HG03460 (cell line): Measurements from ENCODE around the gene OPRD1.
"Not testable (repeated sequence)": the region's sequence is repeated elsewhere in the genome, so short reads cannot be mapped to it uniquely, and the experiment has no call there.

Experiments
- ATAC-seq: cut with Tn5 transposase; IDR thresholded peaks from one replicate; pipeline ENCODE4 v1.9.1; 2021; ENCODE audit not compliant: unreplicated experiment

Gene OPRD1

DNA sequence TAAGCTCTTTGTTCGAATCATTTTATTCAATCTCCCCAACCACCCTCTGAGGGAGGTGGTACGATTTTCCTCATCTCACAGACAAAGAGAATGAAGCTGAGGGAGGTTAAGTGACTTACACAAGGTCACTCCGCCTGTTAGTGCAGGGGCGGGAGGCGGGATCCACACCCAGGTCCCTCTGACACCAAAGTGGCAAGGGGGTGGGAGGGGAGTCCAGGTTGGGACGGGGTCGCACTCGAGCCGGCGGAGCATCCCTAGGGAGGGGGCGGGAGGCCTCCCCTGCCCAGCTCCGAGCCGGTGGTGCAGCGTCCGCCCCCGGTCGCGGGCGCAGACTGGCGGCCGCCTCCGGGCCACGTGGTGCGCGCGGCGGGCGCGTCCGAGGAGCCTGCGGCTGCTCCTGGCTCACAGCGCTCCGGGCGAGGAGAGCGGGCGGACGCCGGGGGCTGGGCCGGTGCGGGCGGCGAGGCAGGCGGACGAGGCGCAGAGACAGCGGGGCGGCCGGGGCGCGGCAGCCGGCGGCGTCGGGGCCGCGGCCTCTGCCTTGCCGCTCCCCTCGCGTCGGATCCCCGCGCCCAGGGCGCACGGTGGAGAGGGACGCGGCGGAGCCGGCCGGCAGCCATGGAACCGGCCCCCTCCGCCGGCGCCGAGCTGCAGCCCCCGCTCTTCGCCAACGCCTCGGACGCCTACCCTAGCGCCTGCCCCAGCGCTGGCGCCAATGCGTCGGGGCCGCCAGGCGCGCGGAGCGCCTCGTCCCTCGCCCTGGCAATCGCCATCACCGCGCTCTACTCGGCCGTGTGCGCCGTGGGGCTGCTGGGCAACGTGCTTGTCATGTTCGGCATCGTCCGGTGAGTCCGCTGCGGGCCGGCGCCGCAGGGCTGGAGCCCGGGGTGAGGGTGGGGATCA lies at the start of gene OPRD1:
Gene OPRD1 (plus strand): TSS at position 405 of the 903 bp plus-strand sequence. CDS start 214 bp downstream, at position 619.
- no peak for ATAC-seq

GRCh38 chr1:28766532-28767183 lies 45.3 kb upstream of the OPRD1 start:
- ATAC-seq = no peak

GRCh38 chr1:28770601-28771165 lies 41.3 kb upstream of the OPRD1 start:
- ATAC-seq = no peak

GRCh38 chr1:28771921-28772320 lies 40.0 kb upstream of the OPRD1 start:
- not testable (repeated sequence) for ATAC-seq

DNA sequence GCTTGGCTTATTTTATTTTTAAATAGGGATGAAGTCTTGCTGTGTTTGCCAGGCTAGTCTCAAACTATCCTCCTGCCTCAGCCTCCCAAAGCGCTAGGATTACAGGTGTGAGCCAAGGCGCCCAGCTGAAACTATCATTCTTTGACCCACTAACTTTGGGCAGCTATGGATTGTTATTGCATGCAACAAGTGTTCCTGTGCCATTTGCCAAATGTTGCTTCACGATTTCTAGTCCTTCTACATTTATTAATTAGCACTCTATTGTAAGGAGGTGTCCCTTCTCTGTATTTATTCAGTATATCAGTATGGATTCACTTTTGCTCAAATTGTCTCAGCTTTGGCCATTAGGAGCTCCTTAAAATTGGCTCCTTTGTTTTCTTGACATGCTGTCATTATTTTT lies 38.9 kb upstream of the OPRD1 start:
- no peak for ATAC-seq

DNA sequence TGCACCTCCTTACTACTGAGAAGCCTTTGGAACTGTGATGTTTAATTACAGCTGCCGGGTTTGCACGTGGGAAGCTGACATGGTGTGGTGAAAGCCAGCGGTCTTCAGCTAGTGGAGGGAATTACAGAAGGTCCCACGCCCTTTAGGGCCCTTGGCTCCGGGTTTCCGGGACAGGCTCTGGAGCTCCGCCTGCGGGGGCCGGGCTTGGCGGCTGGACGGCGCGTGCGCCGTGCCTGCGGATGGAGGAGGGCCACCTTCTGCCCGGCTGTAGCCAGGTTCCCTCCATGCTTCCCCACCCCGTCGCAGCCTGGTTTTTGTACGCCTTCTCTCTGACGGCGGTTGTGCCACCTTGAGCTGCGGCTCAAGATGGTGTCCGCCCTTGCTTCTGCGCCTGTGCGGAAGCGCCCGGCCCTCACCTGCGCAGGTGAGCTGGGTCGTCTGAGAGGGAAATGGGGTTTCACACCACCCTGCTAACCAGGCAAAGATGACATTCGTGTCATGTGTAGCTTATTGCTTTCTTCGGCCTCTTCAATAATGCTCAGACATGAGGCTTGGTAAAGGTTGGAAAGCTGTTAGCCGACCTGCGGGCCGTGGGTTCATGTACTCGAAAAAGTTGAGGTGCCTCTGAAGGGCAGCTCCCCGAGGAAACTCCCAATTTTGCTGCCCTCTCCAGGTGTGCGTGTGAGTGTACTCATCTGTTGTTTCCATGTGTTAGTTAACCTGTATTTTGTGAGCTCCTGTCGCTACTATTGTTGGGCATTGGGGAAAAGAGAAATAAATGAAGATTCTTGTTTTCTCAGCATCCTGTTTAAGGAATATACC lies 36.6 kb upstream of the OPRD1 start:
- ATAC-seq = no peak

- no peak for ATAC-seq
These were observed 35.6 kb upstream of the OPRD1 start for GRCh38 chr1:28776341-28776740.

DNA sequence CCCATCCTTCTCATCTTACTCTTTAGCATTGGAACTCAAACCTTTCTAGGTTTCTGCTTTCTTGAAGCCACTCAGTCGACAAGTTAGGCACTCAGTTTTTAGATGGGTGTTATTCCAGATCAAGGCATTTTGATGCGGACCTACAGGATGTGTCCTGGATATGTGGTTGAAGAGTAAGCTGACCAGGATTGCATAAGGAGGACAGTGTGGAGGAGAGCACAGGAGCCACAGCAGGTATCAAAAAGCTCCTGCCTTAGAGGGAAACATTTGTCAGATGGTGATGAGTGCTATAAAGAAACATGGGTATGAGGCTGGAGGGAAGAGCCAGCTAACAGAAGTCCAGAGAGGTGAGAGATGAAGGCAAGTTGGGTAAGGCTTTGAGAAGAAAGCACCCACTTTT lies 33.9 kb upstream of the OPRD1 start:
- no peak for ATAC-seq

- no peak for ATAC-seq
These were observed 32.1 kb upstream of the OPRD1 start for GRCh38 chr1:28779751-28780408.

DNA sequence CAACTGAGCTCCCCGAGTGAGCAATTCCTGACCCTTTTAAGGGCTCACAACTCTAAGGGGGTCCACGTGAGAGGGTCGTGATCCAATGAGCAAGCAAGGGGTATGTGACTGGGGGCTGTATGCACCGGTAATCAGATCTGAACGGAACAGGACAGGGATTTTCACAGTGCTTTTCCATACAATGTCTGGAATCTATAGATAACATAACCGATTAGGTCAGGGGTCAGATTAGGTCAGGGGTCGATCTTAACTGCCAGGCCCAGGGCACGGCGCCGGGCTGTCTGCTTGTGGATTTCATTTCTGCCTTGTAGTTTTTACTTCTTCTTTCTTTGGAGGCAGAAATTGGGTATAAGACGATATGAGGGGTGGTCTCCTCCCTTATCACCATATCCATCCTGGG lies 30.7 kb upstream of the OPRD1 start:
- no peak for ATAC-seq

GRCh38 chr1:28782011-28782410 lies 30.0 kb upstream of the OPRD1 start:
- ATAC-seq = no peak

DNA sequence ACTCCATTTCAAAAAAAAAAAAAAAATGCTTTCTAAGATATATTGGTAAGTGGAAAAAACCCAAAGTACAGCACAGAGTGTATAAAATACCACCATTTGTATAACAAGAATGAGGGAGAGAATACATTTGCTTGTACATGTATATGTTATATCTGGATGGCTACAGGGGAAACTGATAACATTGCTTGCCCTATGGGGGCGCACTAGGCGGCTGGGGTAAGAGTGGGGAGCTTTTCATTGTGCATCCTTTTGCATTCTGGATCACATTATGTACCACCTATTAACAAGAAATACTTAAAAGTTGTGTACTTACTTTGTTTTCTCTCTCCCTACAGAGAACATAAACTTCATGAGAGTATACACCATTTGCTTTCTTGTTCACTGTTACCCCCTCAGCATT lies 28.6 kb upstream of the OPRD1 start:
- no peak for ATAC-seq

DNA sequence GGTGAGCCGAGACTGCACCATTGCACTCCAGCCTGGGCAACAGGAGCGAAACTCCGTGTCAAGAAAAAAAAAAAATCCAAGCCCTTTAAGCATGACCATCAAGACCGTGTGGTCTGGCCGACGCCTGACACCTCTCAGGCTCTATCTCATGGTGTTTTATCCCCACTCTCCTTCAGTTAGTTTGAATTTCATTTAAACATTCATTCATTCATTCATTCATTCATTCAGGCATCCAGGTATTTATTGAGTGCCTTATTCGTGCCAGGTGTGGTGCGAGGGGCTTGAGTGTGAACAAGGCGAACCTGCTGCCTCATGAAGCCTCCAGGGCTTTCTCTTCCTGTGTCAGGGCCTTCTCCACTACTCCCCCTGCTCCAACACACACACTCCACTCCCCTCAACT lies 22.6 kb upstream of the OPRD1 start:
- ATAC-seq = no peak

DNA sequence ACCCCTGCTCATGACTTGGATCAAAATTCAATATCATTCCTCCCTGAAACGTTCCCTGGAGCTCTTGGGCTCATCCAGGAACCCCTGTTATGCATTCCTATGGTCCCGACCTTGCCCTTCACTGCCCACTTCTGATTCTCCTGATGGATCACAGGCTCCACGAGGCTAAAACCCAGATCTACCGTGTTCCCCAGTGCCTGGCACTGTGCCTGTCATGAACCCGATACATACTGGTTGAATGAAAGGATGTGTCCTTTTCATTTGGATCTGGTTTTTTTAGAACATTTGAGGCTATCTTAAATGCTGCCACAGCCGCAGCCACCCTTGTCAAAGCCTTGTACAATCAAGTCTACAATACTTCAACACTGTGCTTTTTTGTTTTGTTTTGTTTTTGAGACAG lies 22.2 kb upstream of the OPRD1 start:
- no peak for ATAC-seq

- no peak for ATAC-seq
These were observed 21.5 kb upstream of the OPRD1 start for GRCh38 chr1:28790377-28791035.

DNA sequence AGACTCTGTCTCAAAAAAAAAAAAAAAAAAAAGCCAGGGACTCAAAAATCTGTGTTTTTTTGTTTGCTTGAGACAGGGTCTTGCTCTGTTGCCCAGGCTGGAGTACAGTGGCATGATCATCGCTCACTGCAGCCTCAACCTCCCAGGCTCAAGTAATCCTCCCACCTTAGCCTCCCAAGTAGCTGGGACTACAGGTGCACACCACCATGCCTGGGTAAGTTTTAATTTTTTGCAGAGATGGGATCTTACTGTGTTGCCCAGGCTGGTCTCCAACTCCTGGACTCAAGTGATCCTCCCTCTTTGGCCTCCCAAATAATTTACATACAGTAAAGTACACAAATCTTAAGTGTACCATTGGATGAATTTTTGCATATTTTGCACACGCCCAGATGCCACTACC lies 20.0 kb upstream of the OPRD1 start:
- not testable (repeated sequence) for ATAC-seq

DNA sequence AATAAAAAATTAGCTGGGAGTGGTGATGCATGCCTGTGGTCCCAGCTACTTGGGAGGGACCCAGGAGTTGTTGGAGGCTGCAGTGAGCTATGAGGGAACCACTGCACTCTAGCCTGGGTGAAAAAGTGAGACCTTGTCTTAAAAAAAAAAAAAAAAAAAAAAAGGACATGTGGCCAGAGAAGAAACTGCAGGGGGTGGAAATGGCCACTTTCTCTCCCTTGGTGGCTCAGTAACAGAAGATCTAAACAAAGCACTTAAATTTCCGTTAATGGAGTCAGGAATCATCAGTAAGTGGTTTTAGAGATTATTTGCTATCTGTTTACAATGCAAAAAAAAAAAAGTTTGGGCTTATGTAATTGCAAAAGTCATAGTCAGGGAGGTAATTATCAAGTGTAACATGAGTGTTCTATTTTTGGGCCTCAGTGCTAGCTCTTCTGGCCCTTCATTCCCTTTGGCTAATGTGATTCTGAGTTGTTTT lies 19.3 kb upstream of the OPRD1 start:
- ATAC-seq = no peak

DNA sequence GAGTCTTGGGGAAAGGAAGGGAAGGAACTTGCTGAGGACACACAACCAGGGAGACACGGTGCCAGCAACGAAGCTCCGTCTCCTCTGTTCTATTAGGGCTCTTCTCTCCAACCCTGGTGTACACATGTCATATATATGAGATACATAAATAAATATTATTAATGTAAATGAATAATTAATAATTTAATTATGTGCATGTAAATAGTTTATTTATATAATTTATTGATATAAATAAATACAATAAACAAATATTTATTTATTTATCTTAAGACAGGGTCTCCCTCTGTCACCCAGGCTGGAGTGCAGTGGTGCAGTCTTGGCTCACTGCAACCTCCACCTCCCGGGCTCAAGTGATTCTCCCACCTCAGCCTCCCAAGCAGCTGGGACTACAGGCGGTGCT lies 17.4 kb upstream of the OPRD1 start:
- not testable (repeated sequence) for ATAC-seq

GRCh38 chr1:28796352-28797211 lies 15.4 kb upstream of the OPRD1 start:
- no peak for ATAC-seq
